ENCODE data around the gene TMEM147.

TMEM147 gene

GRCh38 chr19:35552534-35553384 is 7.3 kb downstream of the TMEM147 start:
- H3K4me3 ChIP-seq (replicated peaks in 1 of 2; ENCODE audit: low read depth in 2 of 2, low read length in 2 of 2), result no peak overlapping the region
- DNase-seq (ENCODE audit: low read depth in 2 of 2), result no peak
- TF ChIP-seq, protein P1, sequence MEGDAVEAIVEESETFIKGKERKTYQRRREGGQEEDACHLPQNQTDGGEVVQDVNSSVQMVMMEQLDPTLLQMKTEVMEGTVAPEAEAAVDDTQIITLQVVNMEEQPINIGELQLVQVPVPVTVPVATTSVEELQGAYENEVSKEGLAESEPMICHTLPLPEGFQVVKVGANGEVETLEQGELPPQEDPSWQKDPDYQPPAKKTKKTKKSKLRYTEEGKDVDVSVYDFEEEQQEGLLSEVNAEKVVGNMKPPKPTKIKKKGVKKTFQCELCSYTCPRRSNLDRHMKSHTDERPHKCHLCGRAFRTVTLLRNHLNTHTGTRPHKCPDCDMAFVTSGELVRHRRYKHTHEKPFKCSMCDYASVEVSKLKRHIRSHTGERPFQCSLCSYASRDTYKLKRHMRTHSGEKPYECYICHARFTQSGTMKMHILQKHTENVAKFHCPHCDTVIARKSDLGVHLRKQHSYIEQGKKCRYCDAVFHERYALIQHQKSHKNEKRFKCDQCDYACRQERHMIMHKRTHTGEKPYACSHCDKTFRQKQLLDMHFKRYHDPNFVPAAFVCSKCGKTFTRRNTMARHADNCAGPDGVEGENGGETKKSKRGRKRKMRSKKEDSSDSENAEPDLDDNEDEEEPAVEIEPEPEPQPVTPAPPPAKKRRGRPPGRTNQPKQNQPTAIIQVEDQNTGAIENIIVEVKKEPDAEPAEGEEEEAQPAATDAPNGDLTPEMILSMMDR (IDR thresholded peaks at IDR 0.05; ENCODE audit: low read depth, low read length), result no peak

DNA sequence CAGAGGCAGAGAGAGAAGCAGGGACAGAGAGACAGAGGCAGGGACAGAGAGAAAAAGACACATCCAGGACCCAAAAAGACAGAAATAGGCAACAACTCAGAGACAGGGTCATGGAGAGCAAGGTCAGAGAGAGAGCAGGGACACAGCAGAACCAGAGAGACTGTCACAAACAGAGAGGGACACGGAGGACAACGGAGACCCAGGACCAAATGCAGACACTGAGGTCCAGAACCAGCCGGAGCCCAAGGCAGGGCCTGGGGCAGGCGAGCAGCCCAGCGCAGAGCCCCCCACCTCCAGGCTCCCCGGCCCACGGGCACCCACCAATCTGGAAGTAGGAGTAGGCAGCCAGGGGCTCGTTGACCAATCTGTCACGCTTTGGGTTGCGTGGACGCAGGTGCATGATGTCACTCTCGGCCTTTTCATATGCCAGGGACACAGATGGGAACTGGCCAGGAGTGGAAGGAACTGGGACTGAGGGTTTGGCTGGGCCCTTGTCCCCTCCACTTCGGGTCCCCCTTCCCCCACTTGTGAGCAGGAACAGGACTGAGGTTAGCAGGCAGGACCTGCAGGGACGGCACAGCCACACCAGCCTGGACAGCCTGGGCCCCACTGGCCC is 8.1 kb downstream of the TMEM147 start:
- no peak for DNase-seq (ENCODE audit: low read depth in 2 of 2)
- H3K4me3 ChIP-seq (replicated peaks in 1 of 2; ENCODE audit: low read depth in 2 of 2, low read length in 2 of 2), result no peak overlapping the region
- TF ChIP-seq, protein P1 (IDR thresholded peaks at IDR 0.05; ENCODE audit: low read depth, low read length), result no peak

- DNase-seq (ENCODE audit: low read depth in 2 of 2), result no peak
Observed at GRCh38 chr19:35554076-35554475, 8.7 kb downstream of the TMEM147 start.

GRCh38 chr19:35555301-35556005 is 10.0 kb downstream of the TMEM147 start:
- DNase-seq (ENCODE audit: low read depth in 2 of 2), result peak; percentile 26 to 39
- no peak overlapping the region for H3K4me3 ChIP-seq (replicated peaks in 1 of 2; ENCODE audit: low read depth in 2 of 2, low read length in 2 of 2)
- TF ChIP-seq, protein P1 (IDR thresholded peaks at IDR 0.05; ENCODE audit: low read depth, low read length), result peak; percentile 17

More at GRCh38 chr19:35554076-35554475, 8.7 kb downstream of the TMEM147 start:
- H3K4me3 ChIP-seq (replicated peaks in 1 of 2; ENCODE audit: low read depth in 2 of 2, low read length in 2 of 2), result no peak overlapping the region
- TF ChIP-seq, protein P1 (IDR thresholded peaks at IDR 0.05; ENCODE audit: low read depth, low read length), result no peak

GRCh38 chr19:35556025-35556590 is 10.7 kb downstream of the TMEM147 start:
- no peak overlapping the region for H3K4me3 ChIP-seq (replicated peaks in 1 of 2; ENCODE audit: low read depth in 2 of 2, low read length in 2 of 2)
- no peak for DNase-seq (ENCODE audit: low read depth in 2 of 2)
- TF ChIP-seq, protein P1 (IDR thresholded peaks at IDR 0.05; ENCODE audit: low read depth, low read length), result no peak

- no peak overlapping the region for H3K4me3 ChIP-seq (replicated peaks in 1 of 2; ENCODE audit: low read depth in 2 of 2, low read length in 2 of 2)
- TF ChIP-seq, protein P1 (IDR thresholded peaks at IDR 0.05; ENCODE audit: low read depth, low read length), result no peak
- DNase-seq (ENCODE audit: low read depth in 2 of 2), result no peak
Observed at GRCh38 chr19:35556846-35557538, 11.6 kb downstream of the TMEM147 start.
